ENCODE data around the gene ANP32E. TPM values are rescaled to one million over a fixed set of nuclear protein-coding genes. Genes with fewer than 3 reads are reported as not detected.

The ANP32E gene
- 30.9 and 64.6 TPM in 2 replicates for total RNA-seq (ENCODE audit: low replicate concordance)

GRCh38 chr1:150235852-150236613 lies at the start of gene ANP32E:
ANP32E (minus strand) TSS chr1:150236112; CDS start chr1:150235786, 326 bp downstream.

GRCh38 chr1:150281758-150282557 lies 46.0 kb upstream of the ANP32E start, which contains the start of gene CIART:
CIART (plus strand) TSS chr1:150282554; CDS start chr1:150283268, 714 bp downstream.

GRCh38 chr1:150268705-150269403 lies 32.9 kb upstream of the ANP32E start, which contains the start of gene APH1A:
APH1A (minus strand) TSS chr1:150269016; CDS start chr1:150268810, 206 bp downstream.

GRCh38 chr1:150257624-150258585 lies 22.0 kb upstream of the ANP32E start, which contains the start of gene CA14:
CA14 (plus strand) TSS chr1:150257774; CDS start chr1:150258129, 355 bp downstream.

Other genes starting within 250 kb of the ANP32E start
- 12.3 and 12.4 TPM in 2 replicates for gene OTUD7B, start 225.4 kb downstream of the ANP32E start, total RNA-seq (ENCODE audit: low replicate concordance)
- gene VPS45, start 168.3 kb downstream of the ANP32E start, total RNA-seq (ENCODE audit: low replicate concordance), result 31.0 and 55.6 TPM in 2 replicates
- gene PLEKHO1, start 86.2 kb downstream of the ANP32E start, total RNA-seq (ENCODE audit: low replicate concordance), result 21.2 and 74.5 TPM in 2 replicates
- gene CA14, start 21.7 kb upstream of the ANP32E start, total RNA-seq (ENCODE audit: low replicate concordance), result not detected in 2 replicates
- 88.9 and 92.4 TPM in 2 replicates for gene APH1A, start 32.9 kb upstream of the ANP32E start, total RNA-seq (ENCODE audit: low replicate concordance)
- gene C1orf54, start 36.7 kb upstream of the ANP32E start, total RNA-seq (ENCODE audit: low replicate concordance), result 60.8 and 66.7 TPM in 2 replicates
- gene CIART, start 46.4 kb upstream of the ANP32E start, total RNA-seq (ENCODE audit: low replicate concordance), result 2.9 and 4.2 TPM in 2 replicates
- 84.2 and 132 TPM in 2 replicates for gene MRPS21, start 57.7 kb upstream of the ANP32E start, total RNA-seq (ENCODE audit: low replicate concordance)
- gene PRPF3, start 85.4 kb upstream of the ANP32E start, total RNA-seq (ENCODE audit: low replicate concordance), result 26.4 and 32.3 TPM in 2 replicates
- 4.1 TPM in 2 replicates for gene RPRD2, start 128.0 kb upstream of the ANP32E start, total RNA-seq (ENCODE audit: low replicate concordance)